K562 (cell line): Measurements from ENCODE around the gene CD84. TPM values are rescaled to one million over a fixed set of nuclear protein-coding genes. Genes with fewer than 3 reads are reported as not detected.

Source experiments
- ARID4B ChIP-seq: sonication (generic); formaldehyde crosslinking; IDR thresholded peaks from 2 replicates; pipeline ENCODE4 v1.8.0; 2022; ENCODE audit warnings: mild to moderate bottlenecking, missing genetic modification reagents
- ATF6 ChIP-seq: sonication (generic); formaldehyde crosslinking; IDR thresholded peaks from 2 replicates; pipeline ENCODE4 v1.4.0; 2020; ENCODE audit warnings: mild to moderate bottlenecking, missing genetic modification reagents
- CBX2 ChIP-seq: fragments of 200-600 bp; sonication (generic); IDR thresholded peaks from one replicate; pipeline ENCODE4 v1.6.1; 2012; ENCODE audit warnings: mild to moderate bottlenecking, low read length, inconsistent platforms; ENCODE audit not compliant: insufficient read depth, poor library complexity, severe bottlenecking
- ELF4 ChIP-seq: fragments of 450-650 bp; formaldehyde crosslinking; IDR thresholded peaks from 2 replicates; pipeline ENCODE4 v1.4.0; 2022; ENCODE audit warnings: missing genetic modification characterization
- EP400 ChIP-seq: fragments of 450-650 bp; IDR thresholded peaks from 2 replicates; pipeline ENCODE4 v1.6.1; 2017; ENCODE audit warnings: antibody characterized with exemption, mild to moderate bottlenecking, moderate library complexity
- HMGXB4 ChIP-seq: sonication (generic); formaldehyde crosslinking; IDR thresholded peaks from 2 replicates; pipeline ENCODE4 v1.8.1; 2023; ENCODE audit warnings: mild to moderate bottlenecking, missing genetic modification reagents
- HNRNPK ChIP-seq: fragments of 200-400 bp; formaldehyde crosslinking; IDR thresholded peaks from one replicate; pipeline ENCODE4 v1.6.1; 2018; ENCODE audit warnings: mild to moderate bottlenecking, low read depth, low read length; ENCODE audit not compliant: poor library complexity, severe bottlenecking
- KDM2B ChIP-seq: fragments of 250-450 bp; sonication (Bioruptor Pico); IDR thresholded peaks from 2 replicates; pipeline ENCODE4 v1.8.0; 2021; ENCODE audit warnings: mild to moderate bottlenecking, moderate library complexity
- KDM5B ChIP-seq: fragments of 200-600 bp; sonication (generic); IDR thresholded peaks from 2 replicates; pipeline ENCODE4 v1.6.1; 2012; ENCODE audit warnings: low read depth, mild to moderate bottlenecking, moderate library complexity, low read length, control low read depth, inconsistent platforms; ENCODE audit not compliant: insufficient replicate concordance
- POLR2G ChIP-seq: fragments of 200-400 bp; formaldehyde crosslinking; IDR thresholded peaks from 2 replicates; pipeline ENCODE4 v1.6.1; 2017; ENCODE audit warnings: low read depth, mild to moderate bottlenecking, antibody characterized with exemption, low read length, moderate library complexity
- RBM14 ChIP-seq: fragments of 200-400 bp; formaldehyde crosslinking; IDR thresholded peaks from 2 replicates; pipeline ENCODE4 v1.6.1; 2018; ENCODE audit warnings: low read depth, mild to moderate bottlenecking, low read length, moderate library complexity, borderline replicate concordance; ENCODE audit not compliant: insufficient read depth
- SETDB1 ChIP-seq: IDR thresholded peaks from one replicate; pipeline ENCODE4 v1.6.1; 2012; ENCODE audit warnings: low read length, control low read depth, inconsistent platforms
- STAT5B ChIP-seq: fragments of 250-450 bp; sonication (Bioruptor Pico); IDR thresholded peaks from 2 replicates; pipeline ENCODE4 v1.8.0; 2021; ENCODE audit warnings: mild to moderate bottlenecking, inconsistent platforms
- TRIM28 ChIP-seq: fragments of 450-650 bp; IDR thresholded peaks from 2 replicates; pipeline ENCODE4 v1.6.1; 2017
- USF1 ChIP-seq: sonication (generic); formaldehyde crosslinking; IDR thresholded peaks from 2 replicates; pipeline ENCODE4 v1.9.0; 2022; ENCODE audit warnings: mild to moderate bottlenecking, missing genetic modification reagents
- ZNF398 ChIP-seq: fragments of 250-450 bp; sonication (Bioruptor Pico); IDR thresholded peaks from 2 replicates; pipeline ENCODE4 v1.8.0; 2021; ENCODE audit warnings: moderate library complexity, mild to moderate bottlenecking, inconsistent platforms
- ZNF408 ChIP-seq: fragments of 250-450 bp; sonication (Bioruptor Pico); IDR thresholded peaks from 2 replicates; pipeline ENCODE4 v1.4.0; 2020; ENCODE audit warnings: low read depth, mild to moderate bottlenecking, moderate library complexity
- ZNF41 ChIP-seq: fragments of 250-450 bp; sonication (Bioruptor Pico); conservative IDR thresholded peaks from 2 replicates; pipeline ENCODE4 v1.4.0; 2020; ENCODE audit warnings: mild to moderate bottlenecking
- polyA plus RNA-seq, 8 experiments: library from polyadenylated mRNA; depleted of rRNA in 4 of 8; stranded (reverse) in 5 of 8; unstranded in 3 of 8; fragments of >200 nt; fragmentation: Nextera tagmentation in 2 of 8; fragmentation: Illumina TruSeq in 1 of 8; extraction: Ambion mirVana in 2 of 8; extraction: Trizol in 1 of 8; gene quantifications; 2 replicates each; pipeline versions ENCODE4 v1.2.1 to v1.2.3, GENCODE V29; 2011 to 2014; ENCODE audit warnings: inconsistent platforms in 1 of 8, missing spikeins in 1 of 8
- total RNA-seq, 7 experiments: library from RNA; depleted of rRNA in 6 of 7; stranded (reverse); fragments of >200 nt in 6 of 7; fragmentation: Illumina TruSeq in 2 of 7; extraction: Trizol in 2 of 7; gene quantifications; 2 replicates each; pipeline versions ENCODE4 v1.2.1 to v1.2.3, GENCODE V29; 2011 to 2021; ENCODE audit warnings: low replicate concordance in 1 of 7

CD84 gene
- total and polyA plus RNA-seq, 9 of the 15 experiments (the other 6 are each of a cell fraction or from before 2014, with no cell fraction given): 0.82 to 6.8 (median 2.0) TPM

DNA sequence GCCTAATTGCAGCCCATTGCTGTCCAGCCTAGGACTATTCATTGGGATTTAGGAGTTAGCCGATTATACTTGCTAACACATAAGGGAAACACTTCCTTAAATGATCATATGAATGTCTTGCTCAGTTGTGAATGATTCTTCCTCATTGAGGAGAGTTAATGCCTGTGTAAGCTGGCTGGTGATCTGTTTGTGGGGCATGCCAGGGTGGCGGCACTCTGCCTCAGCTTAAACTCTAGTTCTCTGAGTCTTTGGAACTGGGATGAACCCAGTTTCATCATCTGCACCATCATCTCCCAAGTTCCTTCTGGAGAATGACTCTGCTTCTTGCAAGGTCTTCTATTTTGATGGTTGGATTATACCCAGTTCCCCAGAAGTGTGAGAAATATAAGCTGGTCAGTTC lies 32.4 kb downstream of the CD84 start (continued):
- TF ChIP-seq TRIM28: no peak
- TF ChIP-seq KDM5B: no peak
- no peak for TF ChIP-seq EP400
- TF ChIP-seq CBX2: no peak
- no peak for TF ChIP-seq ARID4B (CRISPR knock-in tag)
- no peak for TF ChIP-seq RBM14
- no peak for TF ChIP-seq POLR2G
- TF ChIP-seq ZNF398 (CRISPR knock-in tag): no peak
- no peak for TF ChIP-seq KDM2B (CRISPR knock-in tag)
- no peak for TF ChIP-seq ZNF41 (CRISPR knock-in tag)
- TF ChIP-seq ELF4 (CRISPR knock-in tag): no peak
- no peak for TF ChIP-seq USF1 (CRISPR knock-in tag)
- TF ChIP-seq STAT5B (CRISPR knock-in tag): no peak
- no peak for TF ChIP-seq HNRNPK
- no peak for TF ChIP-seq ATF6 (CRISPR knock-in tag)
- TF ChIP-seq ZNF408 (CRISPR knock-in tag): no peak
- TF ChIP-seq SETDB1: no peak
- TF ChIP-seq HMGXB4 (CRISPR knock-in tag): no peak
